Activated T-helper 1 cell treated with anti-CD3 and anti-CD28 coated beads, Interleukin-12 subunit alpha, Interleukin-12 subunit beta, Interleukin-2, Interleukin-4 antibody, amounts not matched to agents 30 ng/mL and 10 ng/mL and 1 ng/mL, durations not matched to agents 14 hours and 24 hours and 36 hours (primary cell): ENCODE measurements around the gene DNER. TPM values are rescaled to one million over a fixed set of nuclear protein-coding genes. Genes with fewer than 3 reads are reported as not detected.
"Not testable (repeated sequence)": the region's sequence is repeated elsewhere in the genome, so short reads cannot be mapped to it uniquely, and the experiment has no call there.

Experiments
- DNase-seq: peaks from one replicate; pipeline ENCODE4 v3.0.0; 2021; ENCODE audit warnings: low spot score
- H3K27ac Mint-ChIP-seq: one replicate; pipeline ENCODE4 v1.8.0; 2021; ENCODE audit warnings: mild to moderate bottlenecking, mixed read lengths
- H3K27me3 Mint-ChIP-seq: one replicate; pipeline ENCODE4 v1.8.0; 2022; ENCODE audit warnings: mild to moderate bottlenecking, moderate library complexity, mixed read lengths; ENCODE audit not compliant: insufficient read depth
- H3K36me3 Mint-ChIP-seq: one replicate; pipeline ENCODE4 v1.8.0; 2021; ENCODE audit warnings: low read depth, mixed read lengths
- H3K4me1 Mint-ChIP-seq: one replicate; pipeline ENCODE4 v1.8.0; 2021; ENCODE audit warnings: low read depth, mixed read lengths
- H3K4me3 Mint-ChIP-seq: one replicate; pipeline ENCODE4 v1.8.0; 2021; ENCODE audit warnings: mild to moderate bottlenecking, moderate library complexity, mixed read lengths
- H3K9me3 Mint-ChIP-seq: one replicate; pipeline ENCODE4 v1.8.0; 2021; ENCODE audit warnings: mixed read lengths
- intact Hi-C: fragments of 100-400 bp; cut with micrococcal nuclease; formaldehyde crosslinking; loops from one replicate; pipeline ENCODE4 v1.15.1; 2024
- total RNA-seq: library from RNA; stranded (reverse); gene quantifications from 2 replicates; pipeline ENCODE4 v1.2.3, GENCODE V29; 2022

Gene DNER
- total RNA-seq, 1 donor from 2014 or later = not detected

GRCh38 chr2:229731916-229732315 lies 17.6 kb upstream of the DNER start:
- Mint-ChIP-seq H3K27ac (no peak overlapping the region), H3K4me1 (peaks cover 15% of the 10 kb centered on the region), H3K36me3 (no peaks in the 10 kb centered on the region), H3K27me3 (no peaks in the 10 kb centered on the region), H3K4me3 (no peak overlapping the region), H3K9me3 (peaks cover 3% of the 10 kb centered on the region)
- intact Hi-C loops = no loop called here
- no peak for DNase-seq

- H3K4me1 Mint-ChIP-seq = peaks cover 15% of the 10 kb centered on the region
- DNase-seq = no peak
- no peaks in the 10 kb centered on the region for H3K27me3 Mint-ChIP-seq
- intact Hi-C loops = no loop called here
- no peaks in the 10 kb centered on the region for H3K36me3 Mint-ChIP-seq
- H3K27ac Mint-ChIP-seq = no peak overlapping the region
- no peak overlapping the region for H3K4me3 Mint-ChIP-seq
- H3K9me3 Mint-ChIP-seq = no peaks in the 10 kb centered on the region
These were observed 17.0 kb upstream of the DNER start for GRCh38 chr2:229731363-229731762.

GRCh38 chr2:229728370-229728769 lies 14.0 kb upstream of the DNER start:
- no peaks in the 10 kb centered on the region for H3K36me3 Mint-ChIP-seq

GRCh38 chr2:229726643-229727042 lies 12.3 kb upstream of the DNER start:
- Mint-ChIP-seq H3K36me3 (no peaks in the 10 kb centered on the region), H3K27me3 (peaks cover 11% of the 10 kb centered on the region), H3K27ac (no peak overlapping the region), H3K4me3 (no peak overlapping the region), H3K9me3 (no peaks in the 10 kb centered on the region), H3K4me1 (peaks cover 9% of the 10 kb centered on the region)
- DNase-seq = no peak
- intact Hi-C loops = no loop called here

More at GRCh38 chr2:229728370-229728769, 14.0 kb upstream of the DNER start:
- no peak overlapping the region for H3K27ac Mint-ChIP-seq
- intact Hi-C loops = no loop called here
- H3K9me3 Mint-ChIP-seq = no peaks in the 10 kb centered on the region
- H3K4me3 Mint-ChIP-seq = no peak overlapping the region
- no peak for DNase-seq
- H3K27me3 Mint-ChIP-seq = peaks cover 6% of the 10 kb centered on the region
- peaks cover 15% of the 10 kb centered on the region for H3K4me1 Mint-ChIP-seq

- intact Hi-C loops = no loop called here
- DNase-seq = no peak
- H3K27ac Mint-ChIP-seq = no peak overlapping the region
- H3K9me3 Mint-ChIP-seq = no peaks in the 10 kb centered on the region
- no peaks in the 10 kb centered on the region for H3K36me3 Mint-ChIP-seq
- H3K4me1 Mint-ChIP-seq = peaks cover 9% of the 10 kb centered on the region
- H3K4me3 Mint-ChIP-seq = no peak overlapping the region
- H3K27me3 Mint-ChIP-seq = peaks cover 11% of the 10 kb centered on the region
These were observed 11.6 kb upstream of the DNER start for GRCh38 chr2:229725716-229726574.

GRCh38 chr2:229723192-229723591 lies 8.8 kb upstream of the DNER start:
- not testable (repeated sequence) for H3K36me3 Mint-ChIP-seq

GRCh38 chr2:229719926-229720647 lies 5.7 kb upstream of the DNER start:
- peaks cover 49% of the 10 kb centered on the region for H3K27me3 Mint-ChIP-seq
- H3K27ac Mint-ChIP-seq = no peak overlapping the region
- H3K9me3 Mint-ChIP-seq = no peaks in the 10 kb centered on the region
- intact Hi-C loops = loop anchor here (10.0 kb wide), 1 partner anchor 1835 kb away; no protein-coding TSS in a partner anchor
- no peak overlapping the region for H3K4me3 Mint-ChIP-seq
- DNase-seq = no peak
- H3K4me1 Mint-ChIP-seq = peaks cover 9% of the 10 kb centered on the region
- no peaks in the 10 kb centered on the region for H3K36me3 Mint-ChIP-seq

More at GRCh38 chr2:229723192-229723591, 8.8 kb upstream of the DNER start:
- H3K4me3 Mint-ChIP-seq, H3K4me1 Mint-ChIP-seq, intact Hi-C loops, DNase-seq, H3K27ac Mint-ChIP-seq, H3K9me3 Mint-ChIP-seq: not testable (repeated sequence)
- H3K27me3 Mint-ChIP-seq = peaks cover 26% of the 10 kb centered on the region

GRCh38 chr2:229718057-229718456 lies 3.7 kb upstream of the DNER start:
- intact Hi-C loops = loop anchor here (10.0 kb wide), 1 partner anchor 1833 kb away; no protein-coding TSS in a partner anchor
- H3K36me3 Mint-ChIP-seq = no peaks in the 10 kb centered on the region
- no peak for DNase-seq
- no peaks in the 10 kb centered on the region for H3K4me1 Mint-ChIP-seq
- peaks cover 48% of the 10 kb centered on the region for H3K27me3 Mint-ChIP-seq
- H3K4me3 Mint-ChIP-seq = no peak overlapping the region
- no peak overlapping the region for H3K27ac Mint-ChIP-seq
- no peaks in the 10 kb centered on the region for H3K9me3 Mint-ChIP-seq

- intact Hi-C loops = loop anchor here (10.0 kb wide), 1 partner anchor 1831 kb away; no protein-coding TSS in a partner anchor
- Mint-ChIP-seq H3K36me3 (no peaks in the 10 kb centered on the region), H3K4me1 (no peaks in the 10 kb centered on the region), H3K4me3 (no peak overlapping the region), H3K27me3 (peaks cover 62% of the 10 kb centered on the region), H3K27ac (no peak overlapping the region), H3K9me3 (no peaks in the 10 kb centered on the region)
- DNase-seq = no peak
These were observed 1.6 kb upstream of the DNER start for GRCh38 chr2:229715895-229716507.

GRCh38 chr2:229714736-229715541 lies 584 bp upstream of the DNER start:
- intact Hi-C loops = loop anchor here (5.0 to 10.0 kb wide), 2 partner anchors 107 to 1830 kb away; no protein-coding TSS in a partner anchor
- Mint-ChIP-seq H3K27me3 (peaks cover 64% of the 10 kb centered on the region), H3K36me3 (no peaks in the 10 kb centered on the region), H3K9me3 (no peaks in the 10 kb centered on the region), H3K4me1 (no peaks in the 10 kb centered on the region), H3K4me3 (no peak overlapping the region), H3K27ac (no peak overlapping the region)
- DNase-seq = peak; percentile 8

GRCh38 chr2:229713371-229714079 lies 830 bp downstream of the DNER start:
- H3K36me3 Mint-ChIP-seq = no peaks in the 10 kb centered on the region
- intact Hi-C loops = loop anchor here (5.0 to 10.0 kb wide), 2 partner anchors 109 to 1829 kb away; no protein-coding TSS in a partner anchor
- H3K27me3 Mint-ChIP-seq = peaks cover 56% of the 10 kb centered on the region
- H3K4me1 Mint-ChIP-seq = no peaks in the 10 kb centered on the region
- no peaks in the 10 kb centered on the region for H3K9me3 Mint-ChIP-seq
- H3K27ac Mint-ChIP-seq = no peak overlapping the region
- DNase-seq = no peak
- peak overlapping the region; percentile 45 for H3K4me3 Mint-ChIP-seq
